HL-60 (cell line): ENCODE results near the gene GTF2H4.

Experiments used
- CTCF ChIP-seq: IDR thresholded peaks from one replicate; pipeline ENCODE4 v1.5.1; 2011; ENCODE audit warnings: low read length, control low read depth, inconsistent platforms; ENCODE audit not compliant: insufficient read depth
- POLR2AphosphoS5 ChIP-seq: IDR thresholded peaks from 2 replicates; pipeline ENCODE4 v1.6.1; 2012; ENCODE audit warnings: low read depth
- REST ChIP-seq: IDR thresholded peaks from 2 replicates; pipeline ENCODE4 v1.6.1; 2012; ENCODE audit warnings: low read depth; ENCODE audit not compliant: insufficient replicate concordance
- SPI1 ChIP-seq: IDR thresholded peaks from 2 replicates; pipeline ENCODE4 v1.6.1; 2012; ENCODE audit warnings: low read depth, mild to moderate bottlenecking, borderline replicate concordance

GRCh38 chr6:30870546-30870945, 37.5 kb upstream of the GTF2H4 start:
- TF ChIP-seq CTCF (no peak), REST (no peak), POLR2AphosphoS5 (no peak), SPI1 (no peak)
